ENCODE results near the gene BCL2.

BCL2 gene

GRCh38 chr18:63154350-63155152, 165.0 kb downstream of the BCL2 start:
- no peak for DNase-seq

- no peak for DNase-seq
Measured at GRCh38 chr18:63152791-63153190, 166.8 kb downstream of the BCL2 start.

GRCh38 chr18:63152096-63152495, 167.5 kb downstream of the BCL2 start:
- no peak for DNase-seq

GRCh38 chr18:63151539-63151938, 168.0 kb downstream of the BCL2 start:
- DNase-seq, result no peak

GRCh38 chr18:63150942-63151421, 168.6 kb downstream of the BCL2 start:
- no peak for DNase-seq

- DNase-seq, result no peak
Measured at GRCh38 chr18:63150326-63150725, 169.2 kb downstream of the BCL2 start.

- DNase-seq, result no peak
Measured at GRCh38 chr18:63149302-63149587, 170.3 kb downstream of the BCL2 start.

- no peak for DNase-seq
Measured at GRCh38 chr18:63148449-63149301, 170.9 kb downstream of the BCL2 start.

GRCh38 chr18:63147973-63148372, 171.6 kb downstream of the BCL2 start:
- no peak for DNase-seq

GRCh38 chr18:63146828-63147409, 172.7 kb downstream of the BCL2 start:
- DNase-seq, result no peak

- DNase-seq, result no peak
Measured at GRCh38 chr18:63145851-63146555, 173.6 kb downstream of the BCL2 start.

GRCh38 chr18:63145166-63145850, 174.3 kb downstream of the BCL2 start:
- DNase-seq, result no peak

- no peak for DNase-seq
Measured at GRCh38 chr18:63144748-63145147, 174.8 kb downstream of the BCL2 start.

GRCh38 chr18:63143330-63143771, 176.2 kb downstream of the BCL2 start:
- DNase-seq, result no peak

- no peak for DNase-seq
Measured at GRCh38 chr18:63142594-63143225, 176.9 kb downstream of the BCL2 start.

GRCh38 chr18:63141778-63142176, 177.8 kb downstream of the BCL2 start:
- no peak for DNase-seq

- DNase-seq, result no peak
Measured at GRCh38 chr18:63140997-63141777, 178.4 kb downstream of the BCL2 start.

- DNase-seq, result no peak
Measured at GRCh38 chr18:63140038-63140450, 179.5 kb downstream of the BCL2 start.

- DNase-seq, result no peak
Measured at GRCh38 chr18:63138436-63139340, 180.9 kb downstream of the BCL2 start.

- no peak for DNase-seq
Measured at GRCh38 chr18:63137999-63138435, 181.6 kb downstream of the BCL2 start.

Data from NCI-H187 treated with DMSO at 0.1 percent for 48 hours (cell line).